Peyer's patch (tissue), 4 donors: ENCODE measurements around the gene HMGXB3.

Source experiments
- POLR2A ChIP-seq, 2 donors: fragments of 450-650 bp; IDR thresholded peaks; one replicate each; pipeline ENCODE4 v1.5.1; 2017; ENCODE audit warnings: antibody characterized with exemption in 2 of 2, mild to moderate bottlenecking in 2 of 2, moderate library complexity in 2 of 2
- TF ChIP-seq, protein P1 (sequence below), 6 experiments: fragments of 450-650 bp in 4 of 6; fragments of 200-600 bp in 2 of 6; sonication (generic) in 1 of 6; IDR thresholded peaks; one replicate each; pipeline ENCODE4 v1.5.1; 2017 to 2019; ENCODE audit warnings: antibody characterized with exemption in 6 of 6, mild to moderate bottlenecking in 3 of 6, moderate library complexity in 1 of 6

DNA sequence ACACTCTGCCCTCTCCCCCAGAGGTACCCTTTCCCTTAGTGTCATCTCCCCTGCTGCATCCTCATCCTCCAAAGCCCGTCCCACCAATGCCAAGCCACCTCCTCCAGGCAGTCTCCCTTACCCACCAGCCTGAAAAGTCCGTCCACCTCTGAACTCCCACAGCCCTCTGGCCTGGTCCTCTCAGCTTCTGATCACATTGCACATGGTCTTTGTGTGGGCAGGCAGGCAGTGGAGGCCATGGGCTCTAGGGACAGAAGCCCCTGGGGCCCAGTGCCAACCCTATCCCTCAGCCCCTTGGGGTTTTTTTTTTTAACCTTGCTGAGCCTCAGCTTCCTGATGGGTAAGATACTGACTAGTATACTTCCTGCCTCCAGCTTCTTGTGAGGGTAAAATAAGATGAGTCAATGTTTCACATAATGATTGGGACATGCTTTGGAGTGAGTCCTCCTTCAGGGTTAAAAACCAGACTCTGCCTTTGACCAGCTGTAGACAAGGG, 66.4 kb downstream of the HMGXB3 start:
- TF ChIP-seq, protein P1, sequence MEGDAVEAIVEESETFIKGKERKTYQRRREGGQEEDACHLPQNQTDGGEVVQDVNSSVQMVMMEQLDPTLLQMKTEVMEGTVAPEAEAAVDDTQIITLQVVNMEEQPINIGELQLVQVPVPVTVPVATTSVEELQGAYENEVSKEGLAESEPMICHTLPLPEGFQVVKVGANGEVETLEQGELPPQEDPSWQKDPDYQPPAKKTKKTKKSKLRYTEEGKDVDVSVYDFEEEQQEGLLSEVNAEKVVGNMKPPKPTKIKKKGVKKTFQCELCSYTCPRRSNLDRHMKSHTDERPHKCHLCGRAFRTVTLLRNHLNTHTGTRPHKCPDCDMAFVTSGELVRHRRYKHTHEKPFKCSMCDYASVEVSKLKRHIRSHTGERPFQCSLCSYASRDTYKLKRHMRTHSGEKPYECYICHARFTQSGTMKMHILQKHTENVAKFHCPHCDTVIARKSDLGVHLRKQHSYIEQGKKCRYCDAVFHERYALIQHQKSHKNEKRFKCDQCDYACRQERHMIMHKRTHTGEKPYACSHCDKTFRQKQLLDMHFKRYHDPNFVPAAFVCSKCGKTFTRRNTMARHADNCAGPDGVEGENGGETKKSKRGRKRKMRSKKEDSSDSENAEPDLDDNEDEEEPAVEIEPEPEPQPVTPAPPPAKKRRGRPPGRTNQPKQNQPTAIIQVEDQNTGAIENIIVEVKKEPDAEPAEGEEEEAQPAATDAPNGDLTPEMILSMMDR (IDR thresholded peaks at IDR 0.05), result no peak
- no peak for TF ChIP-seq POLR2A (IDR thresholded peaks at IDR 0.05)
